ENCODE data around the gene FAM81B.

- TF ChIP-seq POLR2A (IDR thresholded peaks at IDR 0.05) (no peak), CTCF (IDR thresholded peaks at IDR 0.05) (no peak), POLR2AphosphoS5 (IDR thresholded peaks at IDR 0.05) (no peak), EP300 (IDR thresholded peaks at IDR 0.05) (no peak)
Observed at GRCh38 chr5:95486191-95486590, 95.0 kb downstream of the FAM81B start.
